IMR-90 (cell line): ENCODE measurements around the gene GTPBP4. TPM values are rescaled to one million over a fixed set of nuclear protein-coding genes. Genes with fewer than 3 reads are reported as not detected.

Experiments
- ATAC-seq: fragments of 200-7000 bp; cut with Tn5 transposase; 2 replicates; pipeline ENCODE4 v1.9.1; 2020; ENCODE audit warnings: low read depth, mild to moderate bottlenecking, moderate library complexity
- BruUV-seq: library from RNA; stranded (reverse); fragments of 400-500 nt; replicated peaks from 2 replicates; lab custom pipeline; 2021; lab: Mats Ljungman, UMichigan
- CTCF ChIA-PET: fragments of 300-600 bp; formaldehyde crosslinking; extraction: SDS; loops from one replicate; lab custom pipeline; 2021; ENCODE audit warnings: antibody characterized with exemption; lab: Yijun Ruan, JAX
- POLR2A ChIA-PET: fragments of 300-600 bp; sonication (Branson Sonifier 250); formaldehyde crosslinking; loops from one replicate; lab custom pipeline; 2022; ENCODE audit warnings: antibody characterized with exemption; ENCODE audit not compliant: unreplicated experiment; lab: Charles Lee
- DNase-seq: peaks from one replicate; pipeline ENCODE4 v3.0.0; 2013
- H2AFZ ChIP-seq: replicated peaks from 2 replicates; pipeline ENCODE3; 2013; ENCODE audit warnings: low read length, mild to moderate bottlenecking; ENCODE audit not compliant: poor library complexity
- H2AK5ac ChIP-seq: 2 replicates; pipeline ENCODE4 v1.6.1; 2013; ENCODE audit warnings: low read depth, low read length, inconsistent platforms
- H2AK9ac ChIP-seq: replicated peaks from 2 replicates; pipeline ENCODE3; 2013; ENCODE audit warnings: mild to moderate bottlenecking, low read depth, low read length, moderate library complexity; ENCODE audit not compliant: poor library complexity
- H2BK120ac ChIP-seq: 2 replicates; pipeline ENCODE4 v1.6.1; 2013; ENCODE audit warnings: low read depth, low read length, inconsistent platforms
- H2BK15ac ChIP-seq: 3 replicates; pipeline ENCODE4 v1.6.1; 2013; ENCODE audit warnings: low read depth, low read length, inconsistent platforms
- H2BK20ac ChIP-seq: 2 replicates; pipeline ENCODE4 v1.6.1; 2013; ENCODE audit warnings: low read depth, mild to moderate bottlenecking, inconsistent platforms, low read length, moderate library complexity
- H2BK5ac ChIP-seq: 2 replicates; pipeline ENCODE4 v1.6.1; 2013; ENCODE audit warnings: mild to moderate bottlenecking, low read depth, low read length, inconsistent platforms; ENCODE audit not compliant: poor library complexity, severe bottlenecking
- H3K14ac ChIP-seq: replicated peaks from 2 replicates; pipeline ENCODE4 v1.6.1; 2013; ENCODE audit warnings: low read depth, low read length, inconsistent platforms
- H3K18ac ChIP-seq: 2 replicates; pipeline ENCODE4 v1.6.1; 2013; ENCODE audit warnings: low read depth, low read length, control low read depth
- H3K23ac ChIP-seq: 2 replicates; pipeline ENCODE4 v1.6.1; 2013; ENCODE audit warnings: low read depth, low read length, inconsistent platforms
- H3K27ac ChIP-seq: 2 replicates; pipeline ENCODE4 v1.5.1; 2013; ENCODE audit warnings: mild to moderate bottlenecking, control low read depth, low read length; ENCODE audit not compliant: insufficient read depth
- H3K27me3 ChIP-seq: 2 replicates; pipeline ENCODE4 v1.6.1; 2013; ENCODE audit warnings: low read length; ENCODE audit not compliant: control insufficient read depth, insufficient read depth
- H3K36me3 ChIP-seq: 2 replicates; pipeline ENCODE4 v1.6.1; 2013; ENCODE audit warnings: low read length, mixed read lengths; ENCODE audit not compliant: control insufficient read depth, insufficient read depth
- H3K4ac ChIP-seq: 2 replicates; pipeline ENCODE4 v1.6.1; 2013; ENCODE audit warnings: low read depth, low read length, inconsistent platforms
- H3K4me1 ChIP-seq: 2 replicates; pipeline ENCODE4 v1.6.1; 2013; ENCODE audit warnings: low read length, mixed read lengths; ENCODE audit not compliant: control insufficient read depth, insufficient read depth
- H3K4me2 ChIP-seq: 2 replicates; pipeline ENCODE4 v1.6.1; 2013; ENCODE audit warnings: low read depth, mild to moderate bottlenecking, control low read depth, low read length, moderate library complexity
- H3K4me3 ChIP-seq: 2 replicates; pipeline ENCODE4 v1.5.1; 2013; ENCODE audit warnings: low read depth, mild to moderate bottlenecking, control low read depth, low read length, moderate library complexity; ENCODE audit not compliant: insufficient read depth
- H3K56ac ChIP-seq: 2 replicates; pipeline ENCODE4 v1.6.1; 2013; ENCODE audit warnings: low read length, inconsistent platforms; ENCODE audit not compliant: insufficient read depth; ENCODE audit errors: extremely low read depth
- H3K79me1 ChIP-seq, 2 experiments: 2 replicates each; pipeline ENCODE4 v1.6.1; 2013; ENCODE audit warnings: low read length in 2 of 2, inconsistent platforms in 1 of 2, low read depth in 1 of 2
- H3K9ac ChIP-seq: 2 replicates; pipeline ENCODE4 v1.6.1; 2013; ENCODE audit warnings: low read depth, low read length, control low read depth
- H3K9me1 ChIP-seq: 2 replicates; pipeline ENCODE4 v1.6.1; 2013; ENCODE audit warnings: low read length, inconsistent platforms; ENCODE audit not compliant: insufficient read depth
- H3K9me3 ChIP-seq: 2 replicates; pipeline ENCODE4 v1.6.1; 2013; ENCODE audit warnings: low read length; ENCODE audit not compliant: control insufficient read depth, insufficient read depth
- H4K20me1 ChIP-seq: 2 replicates; pipeline ENCODE4 v1.6.1; 2013; ENCODE audit warnings: low read length, inconsistent platforms; ENCODE audit not compliant: insufficient read depth
- H4K5ac ChIP-seq: 2 replicates; pipeline ENCODE4 v1.6.1; 2013; ENCODE audit warnings: mild to moderate bottlenecking, low read depth, low read length, control low read depth
- H4K8ac ChIP-seq, 2 experiments: 2 replicates each; pipeline ENCODE4 v1.6.1; 2013; ENCODE audit warnings: low read depth in 2 of 2, low read length in 2 of 2, control low read depth in 1 of 2, inconsistent platforms in 1 of 2
- H4K91ac ChIP-seq: 2 replicates; pipeline ENCODE4 v1.6.1; 2013; ENCODE audit warnings: low read depth, low read length, inconsistent platforms; ENCODE audit not compliant: insufficient read depth
- CEBPB ChIP-seq: IDR thresholded peaks from 2 replicates; pipeline ENCODE4 v1.6.1; 2012; ENCODE audit warnings: low read depth, low read length, improper control_type of control experiment
- CTCF ChIP-seq: conservative IDR thresholded peaks from 2 replicates; pipeline ENCODE4 v1.5.1; 2012; ENCODE audit warnings: mild to moderate bottlenecking, low read depth, low read length, improper control_type of control experiment
- RCOR1 ChIP-seq: IDR thresholded peaks from 2 replicates; pipeline ENCODE4 v1.6.1; 2012; ENCODE audit warnings: mild to moderate bottlenecking, low read length, improper control_type of control experiment; ENCODE audit not compliant: insufficient replicate concordance
- WGBS, 2 experiments: methylation state at CpG; one replicate each; pipeline versions ENCODE4 v1.1.5 to v1.1.7; 2013; ENCODE audit warnings: missing lambda C conversion rate in 2 of 2; ENCODE audit not compliant: insufficient read length in 1 of 2; ENCODE audit errors: extremely low coverage in 2 of 2; 5-methylcytosine and 5-hydroxymethylcytosine counted together
- dilution Hi-C: fragments of 300-500 bp; cut with HindIII; formaldehyde crosslinking; loops from one replicate; pipeline ENCODE4 v1.14.3; 2018; ENCODE audit warnings: low sequenced_read_pairs; ENCODE audit not compliant: unreplicated experiment
- in situ Hi-C: fragments of 300-500 bp; cut with MboI; formaldehyde crosslinking; loops from 3 replicates; pipeline ENCODE4 v1.14.3; 2019; ENCODE audit warnings: low sequenced_read_pairs, inconsistent platforms, mixed read lengths
- intact Hi-C: fragments of 100-400 bp; cut with micrococcal nuclease; formaldehyde crosslinking; loops from 2 replicates; pipeline ENCODE4 v1.10.0; 2022
- polyA plus RNA-seq, 3 experiments: library from polyadenylated mRNA; depleted of rRNA; stranded (reverse); fragments of >200 nt; gene quantifications; 2 replicates each; pipeline ENCODE4 v1.2.3, GENCODE V29; 2012; ENCODE audit warnings: low replicate concordance in 1 of 3
- total RNA-seq: library from RNA; depleted of rRNA; stranded (reverse); fragments of >200 nt; gene quantifications from 2 replicates; pipeline ENCODE4 v1.2.3, GENCODE V29; 2012

The GTPBP4 gene
- total and polyA plus RNA-seq, 2 of the 4 experiments (the other 2 are of a cell fraction) = 46.2 to 48.6 TPM

DNA sequence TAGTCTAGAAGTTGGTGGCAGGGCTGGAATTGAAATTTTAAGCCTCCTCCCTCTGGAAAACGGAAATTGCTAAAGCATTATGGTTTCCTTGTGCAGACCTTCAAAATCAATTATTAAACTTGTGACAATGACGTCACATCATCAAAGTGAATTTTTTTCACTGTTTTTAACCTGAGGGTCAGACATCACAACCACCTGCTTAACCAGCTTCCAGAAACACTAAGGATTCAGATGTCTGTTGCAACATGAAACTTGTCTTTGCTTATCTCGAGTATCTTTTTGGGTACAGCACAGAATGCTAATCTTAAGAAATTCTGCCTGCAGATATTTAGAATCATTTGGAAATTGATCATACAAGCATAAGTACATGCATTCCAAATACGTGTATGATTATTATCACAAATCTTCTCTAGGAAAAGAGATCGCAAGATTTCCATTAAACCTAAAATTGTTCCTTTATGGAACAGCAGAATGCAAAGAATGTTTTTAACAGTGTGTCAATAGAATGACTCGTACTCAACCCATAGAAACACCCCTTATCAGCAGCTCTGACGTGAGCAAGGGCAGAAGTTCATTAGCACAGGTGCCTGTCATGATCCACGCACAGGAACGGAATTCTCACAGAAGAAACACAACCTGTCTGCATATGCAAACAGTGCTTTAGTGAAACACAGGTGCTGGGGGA lies 4.1 kb upstream of the GTPBP4 start:
- peak; percentile 85 for DNase-seq
- CTCF ChIA-PET = no interaction called here
- no peak overlapping the region for H2BK120ac ChIP-seq
- no peak overlapping the region for H3K4me3 ChIP-seq
- WGBS, 2 experiments = 51% methylated on average over 4 of the region's 9 CpGs; no CpG with 5 or more reads in 1 of the 2 experiments
- intact Hi-C loops = no loop called here
- in situ Hi-C loops = no loop called here
- H2BK5ac ChIP-seq = peak overlapping the region; percentile 20
- H3K23ac ChIP-seq = no peak overlapping the region
- peak overlapping the region; percentile 9; the same call in 1 of the 2 replicates for H2BK20ac ChIP-seq
- TF ChIP-seq CEBPB = peak; percentile 13; the same call in 1 of the 2 replicates
- TF ChIP-seq RCOR1 = peak; percentile 94
- TF ChIP-seq CTCF = no peak
- POLR2A ChIA-PET = no interaction called here
- H2AK9ac ChIP-seq = no peak overlapping the region
- no peak overlapping the region for H4K8ac ChIP-seq
- peaks cover 2% of the 10 kb centered on the region for H3K36me3 ChIP-seq
- H2BK15ac ChIP-seq = no peak overlapping the region
- H4K5ac ChIP-seq = no peak overlapping the region
- H3K18ac ChIP-seq = no peak overlapping the region
- no peak overlapping the region for H3K9ac ChIP-seq
- dilution Hi-C loops = no loop called here
- H3K27me3 ChIP-seq = no peaks in the 10 kb centered on the region
- peak overlapping the region; percentile 51; the same call in 1 of the 2 replicates for H2AK5ac ChIP-seq
- H3K4me1 ChIP-seq = peaks cover 10% of the 10 kb centered on the region
- peaks cover 22 to 47% of the 10 kb centered on the region in 2 experiments for H3K79me1 ChIP-seq
- peaks cover 7% of the 10 kb centered on the region for H4K20me1 ChIP-seq
- H3K9me3 ChIP-seq = peaks cover 20% of the 10 kb centered on the region
- H3K27ac ChIP-seq = no peak overlapping the region
- peaks cover 15% of the 10 kb centered on the region for H3K9me1 ChIP-seq
- H2AFZ ChIP-seq = no peak overlapping the region
- H3K56ac ChIP-seq = no peak overlapping the region
- BruUV-seq = no TSS peak
- H4K91ac ChIP-seq = no peak overlapping the region
- H3K14ac ChIP-seq = no peak overlapping the region
- no peak overlapping the region for H3K4me2 ChIP-seq
- no peak overlapping the region for H3K4ac ChIP-seq
- no peak for ATAC-seq
